T-helper 17 cell (primary cell): Measurements from ENCODE around the gene PYDC1. TPM values are rescaled to one million over a fixed set of nuclear protein-coding genes. Genes with fewer than 3 reads are reported as not detected.

Experiments used
- ATAC-seq: fragments of 150-1000 bp; cut with Tn5 transposase; 2 replicates; pipeline ENCODE4 v1.10.0; 2021; ENCODE audit warnings: mild to moderate bottlenecking, moderate library complexity
- DNase-seq, 3 donors: peaks; one replicate each; pipeline versions ENCODE4 v3.0.0 to v3.0.0-alpha.2; 2020 to 2021
- H3K9me3 ChIP-seq: one replicate; pipeline ENCODE4 v1.7.0; 2013; ENCODE audit warnings: low read length, mild to moderate bottlenecking; ENCODE audit not compliant: control insufficient read depth, poor library complexity, severe bottlenecking
- H3K27ac Mint-ChIP-seq: one replicate; pipeline ENCODE4 v1.8.0; 2022; ENCODE audit warnings: mild to moderate bottlenecking, moderate library complexity, mixed read lengths
- H3K27me3 Mint-ChIP-seq: one replicate; pipeline ENCODE4 v1.8.0; 2022; ENCODE audit warnings: mixed read lengths
- H3K36me3 Mint-ChIP-seq: one replicate; pipeline ENCODE4 v1.8.0; 2022; ENCODE audit warnings: low read depth, mixed read lengths
- H3K4me1 Mint-ChIP-seq: one replicate; pipeline ENCODE4 v1.8.0; 2022; ENCODE audit warnings: mild to moderate bottlenecking, mixed read lengths
- H3K4me3 Mint-ChIP-seq: one replicate; pipeline ENCODE4 v1.8.0; 2022; ENCODE audit warnings: mild to moderate bottlenecking, moderate library complexity, mixed read lengths
- total RNA-seq, 4 donors: library from RNA in 2 of 4; stranded (reverse) in 2 of 4; gene quantifications; one replicate each; pipeline ENCODE4 v1.2.3 and lab custom pipeline; 2022 to 2026

PYDC1 gene
- total RNA-seq, 2 donors from 2014 or later: not detected

GRCh38 chr16:31167315-31167714 lies 49.6 kb downstream of the PYDC1 start:
- no peak overlapping the region for H3K27ac Mint-ChIP-seq
- DNase-seq (no peak), ATAC-seq (no peak)
- H3K9me3 ChIP-seq: no peaks in the 10 kb centered on the region
- peaks cover 2% of the 10 kb centered on the region for H3K4me1 Mint-ChIP-seq
- no peak overlapping the region for H3K4me3 Mint-ChIP-seq
- H3K27me3 Mint-ChIP-seq: peaks cover 6% of the 10 kb centered on the region
- no peaks in the 10 kb centered on the region for H3K36me3 Mint-ChIP-seq

Other genes starting within 250 kb of the PYDC1 start
- under 1 TPM; 0.21 to 0.60 TPM for gene HSD3B7, start 231.9 kb downstream of the PYDC1 start, total RNA-seq
- under 1 TPM; 0.27 to 0.47 TPM for gene STX1B, start 206.5 kb downstream of the PYDC1 start, total RNA-seq
- gene STX4, start 183.6 kb downstream of the PYDC1 start, total RNA-seq: 10 to 100 TPM; 72.0 to 72.1 TPM
- gene ZNF668, start 142.9 kb downstream of the PYDC1 start, total RNA-seq: 10 to 100 TPM in 1 of 2 donors, 1 to 10 TPM in 1; 9.6 to 12.1 TPM
- gene ZNF646, start 142.7 kb downstream of the PYDC1 start, total RNA-seq: 10 to 100 TPM; 17.0 to 21.7 TPM
- 1 to 10 TPM; 3.2 to 4.4 TPM for gene PRSS53, start 128.2 kb downstream of the PYDC1 start, total RNA-seq
- 10 to 100 TPM; 30.6 to 31.7 TPM for gene VKORC1, start 122.3 kb downstream of the PYDC1 start, total RNA-seq
- gene BCKDK, start 108.7 kb downstream of the PYDC1 start, total RNA-seq: 1 to 10 TPM; 8.5 to 9.9 TPM
- 10 to 100 TPM; 86.7 to 97.6 TPM for gene KAT8, start 99.5 kb downstream of the PYDC1 start, total RNA-seq
- gene PRSS8, start 81.4 kb downstream of the PYDC1 start, total RNA-seq: not detected
- under 1 TPM; 0.10 to 0.47 TPM for gene PRSS36, start 67.1 kb downstream of the PYDC1 start, total RNA-seq
- 100 to 1,000 TPM; 910 to 947 TPM for gene FUS, start 37.0 kb downstream of the PYDC1 start, total RNA-seq
- 10 to 100 TPM; 17.9 to 22.1 TPM for gene PYCARD, start 14.4 kb downstream of the PYDC1 start, total RNA-seq
- under 1 TPM; 0.08 to 0.17 TPM for gene TRIM72, start 3.0 kb downstream of the PYDC1 start, total RNA-seq
- 10 to 100 TPM in 1 of 2 donors, 1 to 10 TPM in 1; 7.3 to 12.5 TPM for gene ITGAM, start 42.8 kb upstream of the PYDC1 start, total RNA-seq
- 10 to 100 TPM in 1 of 2 donors, 1 to 10 TPM in 1; 4.6 to 16.0 TPM for gene ITGAX, start 138.0 kb upstream of the PYDC1 start, total RNA-seq
- gene ITGAD, start 176.2 kb upstream of the PYDC1 start, total RNA-seq: not detected
- gene COX6A2, start 211.2 kb upstream of the PYDC1 start, total RNA-seq: not detected
- under 1 TPM; 0.10 to 0.23 TPM for gene ZNF843, start 225.7 kb upstream of the PYDC1 start, total RNA-seq
- 10 to 100 TPM; 15.8 to 21.9 TPM for gene ARMC5, start 242.4 kb upstream of the PYDC1 start, total RNA-seq